Measurements from ENCODE around the gene ANKRD33. TPM values are rescaled to one million over a fixed set of nuclear protein-coding genes. Genes with fewer than 3 reads are reported as not detected.

ANKRD33 gene
- total RNA-seq, 4 donors from 2014 or later, result 0.60 to 0.66 TPM; not detected in 2

GRCh38 chr12:51911788-51912711 lies 24.1 kb downstream of the ANKRD33 start:
- H3K4me1 ChIP-seq, result peaks cover 0 to 82% (median 23%) of the 10 kb centered on the region in 4 donors
- no peak for DNase-seq (ENCODE audit: low spot score in 2 of 2)
- peak overlapping the region in 3 of 4 donors; percentile 45 to 72 (median 67) for H3K27ac ChIP-seq
- H3K27me3 ChIP-seq, result peaks cover 0 to 8% of the 10 kb centered on the region in 2 donors
- peak overlapping the region in 1 of 4 donors; percentile 19 for H3K4me3 ChIP-seq
- peaks cover 0 to 14% (median 0%) of the 10 kb centered on the region in 3 donors for H3K36me3 ChIP-seq
- TF ChIP-seq POLR2A (IDR thresholded peaks at IDR 0.05), result no peak
- TF ChIP-seq CTCF (IDR thresholded peaks at IDR 0.05), result no peak
- peak in 1 of 2 donors; percentile 20 for TF ChIP-seq EP300 (IDR thresholded peaks at IDR 0.05)
- no peaks in the 10 kb centered on the region for H3K9me3 ChIP-seq
- WGBS, 2 donors, result 52 to 54% methylated on average over 8 of the region's 8 CpGs

GRCh38 chr12:51913071-51914033 lies 25.4 kb downstream of the ANKRD33 start:
- peaks cover 0 to 14% (median 0%) of the 10 kb centered on the region in 3 donors for H3K36me3 ChIP-seq
- peaks cover 0 to 77% (median 23%) of the 10 kb centered on the region in 4 donors for H3K4me1 ChIP-seq
- TF ChIP-seq EP300 (IDR thresholded peaks at IDR 0.05), result no peak
- no peak for TF ChIP-seq CTCF (IDR thresholded peaks at IDR 0.05)
- no peak for TF ChIP-seq POLR2A (IDR thresholded peaks at IDR 0.05)
- H3K9me3 ChIP-seq, result no peaks in the 10 kb centered on the region
- WGBS, 2 donors, result 76 to 82% methylated on average over 27 to 29 of the region's 30 CpGs
- no peak overlapping the region for H3K4me3 ChIP-seq
- H3K27ac ChIP-seq, result peak overlapping the region in 2 of 4 donors; percentile 64 to 67
- peaks cover 0 to 2% of the 10 kb centered on the region in 2 donors for H3K27me3 ChIP-seq
- DNase-seq (ENCODE audit: low spot score in 2 of 2), result no peak

DNA sequence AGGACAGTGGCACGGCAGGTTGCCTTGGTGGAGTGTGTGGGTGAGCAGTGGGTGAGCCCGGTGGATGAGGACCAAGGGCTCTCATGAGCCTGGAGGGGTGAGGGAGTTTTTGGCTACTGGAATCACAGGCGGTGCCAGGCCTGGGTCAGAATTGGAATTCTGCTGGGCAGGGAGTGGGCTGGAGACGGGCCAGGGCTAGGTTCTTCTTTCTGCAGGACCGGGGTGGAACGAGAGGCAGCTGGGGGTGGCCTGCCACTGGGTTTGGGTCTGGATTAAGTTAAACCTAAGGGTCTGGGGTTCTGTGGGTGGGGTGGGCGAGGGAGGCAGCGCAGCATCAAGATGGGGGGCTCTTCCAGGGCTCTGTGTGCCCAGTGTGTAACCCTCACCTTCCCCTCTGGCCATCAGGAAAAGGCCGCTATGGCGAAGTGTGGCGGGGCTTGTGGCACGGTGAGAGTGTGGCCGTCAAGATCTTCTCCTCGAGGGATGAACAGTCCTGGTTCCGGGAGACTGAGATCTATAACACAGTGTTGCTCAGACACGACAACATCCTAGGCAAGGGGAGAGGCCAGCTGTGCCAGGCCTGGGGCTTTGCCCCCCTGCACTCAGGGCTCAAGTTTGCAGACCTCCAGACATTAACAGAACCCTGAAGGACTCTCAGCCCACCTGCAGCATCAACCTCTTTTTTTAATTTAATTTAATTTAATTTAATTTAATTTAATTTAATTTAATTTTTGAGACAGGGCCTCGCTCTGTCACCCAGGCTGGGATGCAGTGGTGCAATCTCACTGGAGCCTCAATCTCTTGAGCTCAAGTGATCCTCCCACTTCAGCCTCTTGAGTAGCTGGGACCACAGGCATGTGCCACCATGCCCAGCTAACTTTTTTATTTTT lies 26.4 kb downstream of the ANKRD33 start:
- H3K4me3 ChIP-seq, result no peak overlapping the region
- 66 to 80% methylated on average over 17 of the region's 17 CpGs for WGBS, 2 donors
- peaks cover 0 to 20% (median 0%) of the 10 kb centered on the region in 3 donors for H3K36me3 ChIP-seq
- peaks cover 0 to 68% (median 23%) of the 10 kb centered on the region in 4 donors for H3K4me1 ChIP-seq
- no peaks in the 10 kb centered on the region for H3K27me3 ChIP-seq
- peak overlapping the region in 1 of 4 donors; percentile 52 for H3K27ac ChIP-seq
- TF ChIP-seq EP300 (IDR thresholded peaks at IDR 0.05) (no peak), CTCF (IDR thresholded peaks at IDR 0.05) (no peak), POLR2A (IDR thresholded peaks at IDR 0.05) (no peak)
- no peak for DNase-seq (ENCODE audit: low spot score in 2 of 2)
- no peaks in the 10 kb centered on the region for H3K9me3 ChIP-seq

- Histone ChIP-seq H3K27ac (no peak overlapping the region), H3K9me3 (no peaks in the 10 kb centered on the region), H3K27me3 (no peaks in the 10 kb centered on the region), H3K4me3 (no peak overlapping the region), H3K4me1 (peaks cover 0 to 59% (median 23%) of the 10 kb centered on the region in 4 donors), H3K36me3 (peaks cover 0 to 29% (median 0%) of the 10 kb centered on the region in 3 donors)
- no peak for DNase-seq (ENCODE audit: low spot score in 2 of 2)
- WGBS, 2 donors, result 83 to 87% methylated on average over 23 to 26 of the region's 28 CpGs
- TF ChIP-seq POLR2A (IDR thresholded peaks at IDR 0.05) (no peak), CTCF (IDR thresholded peaks at IDR 0.05) (no peak)
Observed at GRCh38 chr12:51915003-51915625, 27.2 kb downstream of the ANKRD33 start.

Measured in tibial nerve (tissue), 4 donors.